HepG2 (cell line): Measurements from ENCODE around the gene HSDL2. TPM values are rescaled to one million over a fixed set of nuclear protein-coding genes. Genes with fewer than 3 reads are reported as not detected.
A peak's percentile ranks its signal among the peaks of the same experiment; 100 is the strongest.

ENCODE experiments used
- ATAC-seq: fragments of 200-7000 bp; cut with Tn5 transposase; 3 replicates; pipeline ENCODE4 v1.9.1; 2020; ENCODE audit warnings: mild to moderate bottlenecking, moderate library complexity
- BruUV-seq: library from RNA; stranded (reverse); fragments of 400-500 nt; replicated peaks from 2 replicates; lab custom pipeline; 2021; lab: Mats Ljungman, UMichigan
- CTCF ChIA-PET: fragments of 300-600 bp; formaldehyde crosslinking; extraction: SDS; loops from one replicate; lab custom pipeline; 2021; ENCODE audit warnings: low total read pairs, inconsistent platforms, low intra/inter-chr PET ratio; lab: Yijun Ruan, JAX
- POLR2A ChIA-PET: fragments of 350-600 bp; sonication (Branson Sonifier 250); formaldehyde crosslinking; loops from one replicate; lab custom pipeline; 2020; ENCODE audit warnings: antibody characterized with exemption, inconsistent platforms; lab: Yijun Ruan, JAX
- DNase-seq: peaks from one replicate; pipeline ENCODE4 v3.0.0-alpha.2; 2015; ENCODE audit warnings: low spot score
- FAIRE-seq: peaks from 3 replicates; lab custom pipeline; 2011; peaks lifted over from hg19 to GRCh38; lab: Jason Lieb, UNC
- H2AFZ ChIP-seq: one replicate; pipeline ENCODE4 v1.6.1; 2011; ENCODE audit warnings: low read length, inconsistent platforms
- H3K27ac ChIP-seq: fragments of 300-600 bp; 3 replicates; pipeline ENCODE4 v1.8.0; 2011; ENCODE audit warnings: mixed run types, mild to moderate bottlenecking, mixed read lengths, low read length, inconsistent platforms; ENCODE audit not compliant: insufficient read depth; ENCODE audit errors: extremely low read length
- H3K27me3 ChIP-seq, 2 experiments: fragments of 200-600 bp in 1 of 2; 2 replicates in 1 of 2; 3 replicates in 1 of 2; pipeline versions ENCODE4 v1.6.0 to v1.8.0; 2011; ENCODE audit warnings: low read length in 2 of 2, mild to moderate bottlenecking in 2 of 2, moderate library complexity in 2 of 2, inconsistent platforms in 1 of 2; ENCODE audit not compliant: insufficient read depth in 2 of 2, control insufficient read depth in 1 of 2
- H3K36me3 ChIP-seq, 2 experiments: fragments of 200-600 bp in 1 of 2; replicated peaks in 1 of 2; 2 replicates in 1 of 2; 3 replicates in 1 of 2; pipeline versions ENCODE4 v1.5.1 to v1.8.0; 2011; ENCODE audit warnings: low read length in 2 of 2, inconsistent platforms in 1 of 2; ENCODE audit not compliant: insufficient read depth in 2 of 2, control insufficient read depth in 1 of 2
- H3K4me1 ChIP-seq: 2 replicates; pipeline ENCODE4 v1.5.1; 2012; ENCODE audit warnings: low read length, inconsistent platforms; ENCODE audit not compliant: insufficient read depth
- H3K4me2 ChIP-seq: 2 replicates; pipeline ENCODE4 v1.6.0; 2011; ENCODE audit warnings: low read depth, low read length, inconsistent platforms
- H3K4me3 ChIP-seq, 3 experiments: fragments of 200-600 bp in 1 of 3; sonication (generic), shearing (Covaris generic) in 1 of 3; replicated peaks in 1 of 3; 2 replicates each; pipeline ENCODE4 v1.5.1; 2011 to 2016; ENCODE audit warnings: low read length in 3 of 3, inconsistent platforms in 2 of 3, low read depth in 2 of 3, mild to moderate bottlenecking in 2 of 3, control low read depth in 1 of 3, mixed read lengths in 1 of 3; ENCODE audit not compliant: insufficient read depth in 1 of 3
- H3K79me2 ChIP-seq: one replicate; pipeline ENCODE4 v1.6.1; 2011; ENCODE audit warnings: low read length, inconsistent platforms; ENCODE audit not compliant: insufficient read depth
- H3K9ac ChIP-seq: 2 replicates; pipeline ENCODE4 v1.6.0; 2011; ENCODE audit warnings: mild to moderate bottlenecking, low read depth, low read length, inconsistent platforms; ENCODE audit not compliant: insufficient read depth
- H3K9me3 ChIP-seq: 2 replicates; pipeline ENCODE4 v1.5.1; 2012; ENCODE audit warnings: mild to moderate bottlenecking, low read length
- H4K20me1 ChIP-seq: 2 replicates; pipeline ENCODE4 v1.6.0; 2011; ENCODE audit warnings: inconsistent platforms, mild to moderate bottlenecking, low read length, moderate library complexity; ENCODE audit not compliant: insufficient read depth
- BRD4 ChIP-seq: sonication (generic); formaldehyde crosslinking; IDR thresholded peaks from 2 replicates; pipeline ENCODE4 v1.4.0; 2020; ENCODE audit warnings: missing genetic modification reagents
- CREB1 ChIP-seq, 2 experiments: fragments of 450-650 bp in 1 of 2; IDR thresholded peaks; 2 replicates each; pipeline ENCODE4 v1.6.1; 2016 to 2017; ENCODE audit warnings: control low read depth in 1 of 2, mild to moderate bottlenecking in 1 of 2, missing compliant biosample characterization in 1 of 2, missing genetic modification characterization in 1 of 2
- GFI1 ChIP-seq: sonication (generic); formaldehyde crosslinking; IDR thresholded peaks from 2 replicates; pipeline ENCODE4 v1.5.0; 2020; ENCODE audit warnings: missing genetic modification reagents, mild to moderate bottlenecking, borderline replicate concordance
- HNF4G ChIP-seq, 2 experiments: sonication (generic) in 1 of 2; formaldehyde crosslinking in 1 of 2; IDR thresholded peaks; 2 replicates each; pipeline versions ENCODE4 v1.4.0 to v1.6.1; 2011 to 2020; ENCODE audit warnings: borderline replicate concordance in 2 of 2, low read depth in 2 of 2, mild to moderate bottlenecking in 2 of 2, low read length in 1 of 2, missing genetic modification reagents in 1 of 2, moderate library complexity in 1 of 2
- KDM3A ChIP-seq: IDR thresholded peaks from 2 replicates; pipeline ENCODE4 v1.6.1; 2018; ENCODE audit warnings: low read depth, missing compliant biosample characterization
- MTF1 ChIP-seq: sonication (generic); formaldehyde crosslinking; IDR thresholded peaks from 2 replicates; pipeline ENCODE4 v1.5.0; 2020; ENCODE audit warnings: missing genetic modification reagents
- NKX3-1 ChIP-seq: sonication (generic); formaldehyde crosslinking; IDR thresholded peaks from 2 replicates; pipeline ENCODE4 v1.5.0; 2020; ENCODE audit warnings: missing genetic modification reagents
- RELA ChIP-seq: sonication (generic); formaldehyde crosslinking; IDR thresholded peaks from 2 replicates; pipeline ENCODE4 v1.4.0; 2020; ENCODE audit warnings: missing genetic modification reagents
- REPIN1 ChIP-seq: sonication (generic); formaldehyde crosslinking; IDR thresholded peaks from 2 replicates; pipeline ENCODE4 v1.8.0; 2022; ENCODE audit warnings: missing genetic modification reagents, low read depth, mild to moderate bottlenecking, borderline replicate concordance
- TCF12 ChIP-seq, 2 experiments: fragments of 450-650 bp in 1 of 2; sonication (generic) in 1 of 2; formaldehyde crosslinking in 1 of 2; IDR thresholded peaks; 2 replicates each; pipeline versions ENCODE4 v1.6.1 to v1.8.0; 2017 to 2022; ENCODE audit warnings: antibody characterized with exemption in 1 of 2, mild to moderate bottlenecking in 1 of 2, missing genetic modification reagents in 1 of 2, moderate library complexity in 1 of 2
- ZFP36L2 ChIP-seq: sonication (generic); formaldehyde crosslinking; IDR thresholded peaks from 2 replicates; pipeline ENCODE4 v1.4.0; 2020; ENCODE audit warnings: missing genetic modification reagents
- ZNF776 ChIP-seq: sonication (generic); formaldehyde crosslinking; IDR thresholded peaks from 2 replicates; pipeline ENCODE4 v1.4.0; 2020; ENCODE audit warnings: mild to moderate bottlenecking, missing genetic modification reagents
- WGBS: methylation state at CpG from one replicate; pipeline ENCODE4 v1.1.6; 2017; ENCODE audit warnings: low lambda C conversion rate; 5-methylcytosine and 5-hydroxymethylcytosine counted together
- in situ Hi-C: cut with HindIII; loops from 2 replicates; pipeline ENCODE4 v1.10.0; 2017; ENCODE audit warnings: low pct_unique_long_range_greater_than_20kb; ENCODE audit not compliant: extremely low pct_ligation_motif_present
- intact Hi-C: fragments of 100-400 bp; cut with micrococcal nuclease; formaldehyde crosslinking; loops from one replicate; pipeline ENCODE4 v1.10.0; 2022; ENCODE audit not compliant: unreplicated experiment
- polyA plus RNA-seq, 8 experiments: library from polyadenylated mRNA; depleted of rRNA in 3 of 8; stranded (reverse) in 7 of 8; unstranded in 1 of 8; fragments of >200 nt; fragmentation: Illumina TruSeq in 4 of 8; extraction: Trizol in 4 of 8; gene quantifications; 2 replicates each; pipeline versions ENCODE4 v1.2.1 to v1.2.3, GENCODE V29; 2011 to 2016; ENCODE audit warnings: low read depth in 4 of 8, missing spikeins in 1 of 8, mixed read lengths in 1 of 8; ENCODE audit not compliant: insufficient read depth in 1 of 8
- total RNA-seq, 5 experiments: library from RNA; depleted of rRNA; stranded (reverse); fragments of >200 nt; fragmentation: Illumina TruSeq; extraction: Trizol; gene quantifications; 2 replicates each; pipeline ENCODE4 v1.2.3, GENCODE V29; 2016; ENCODE audit warnings: low read depth in 1 of 5
- TF ChIP-seq, protein P1 (sequence below): sonication (generic); formaldehyde crosslinking; IDR thresholded peaks from 2 replicates; pipeline ENCODE4 v1.5.1; 2020; ENCODE audit warnings: mild to moderate bottlenecking, moderate library complexity, missing genetic modification reagents
- TF ChIP-seq, protein P2 (sequence below): sonication (generic); formaldehyde crosslinking; IDR thresholded peaks from 2 replicates; pipeline ENCODE4 v1.4.0; 2020; ENCODE audit warnings: mild to moderate bottlenecking, missing genetic modification reagents

The HSDL2 gene
- total and polyA plus RNA-seq, 2 of the 13 experiments (the other 11 are each of a cell fraction or from before 2014, with no cell fraction given): 55.3 to 80.2 TPM

- in situ Hi-C loops: no loop called here
- Histone ChIP-seq H3K9me3 (no peaks in the 10 kb centered on the region), H3K36me3 (no peaks in the 10 kb centered on the region; a peak in 1 of 5 replicates), H3K9ac (peak overlapping the region; percentile 90), H4K20me1 (peaks cover 4% of the 10 kb centered on the region), H3K79me2 (peaks cover 79% of the 10 kb centered on the region), H3K4me1 (peaks cover 68% of the 10 kb centered on the region), H2AFZ (no peak overlapping the region), H3K4me2 (peak overlapping the region; percentile 75), H3K27ac (peak overlapping the region; percentile 98), H3K27me3 (no peaks in the 10 kb centered on the region; a peak in 1 of 5 replicates), H3K4me3 (peak overlapping the region; percentile 84 to 94 (median 89))
- ATAC-seq (peak; percentile 91), DNase-seq (peak; percentile 96), FAIRE-seq (peak; percentile 64)
- POLR2A ChIA-PET: interaction anchor here (0.6 to 2.7 kb wide), 28 partner anchors 10 to 385 kb away, joined by 3 to 29 read pairs (median 5); partner anchors contain the start of genes INIP, KIAA1958, PTBP3 and SUSD1
- WGBS: under 1% methylated on average over 28 of the region's 57 CpGs
- intact Hi-C loops: loop anchor here (1.0 to 10.0 kb wide), 2 partner anchors 18 to 335 kb away; partner anchors contain the start of gene INIP
- BruUV-seq: TSS peak; percentile 70
- CTCF ChIA-PET: no interaction called here
- TF ChIP-seq RELA (CRISPR knock-in tag) (0 out of 2 replicates have a peak, but pooled peaks have one; percentile 51), TCF12 (IDR thresholded peaks at IDR 0.05) (no peak), TCF12 (CRISPR knock-in tag; IDR thresholded peaks at IDR 0.05) (no peak), ZNF776 (CRISPR knock-in tag) (no peak; the same call in 1 of the 2 replicates), KDM3A (CRISPR knock-in tag) (peak; percentile 62; the same call in 1 of the 2 replicates), HNF4G (IDR thresholded peaks at IDR 0.05; ENCODE audit: borderline replicate concordance, low read depth, low read length) (no peak), HNF4G (CRISPR knock-in tag; IDR thresholded peaks at IDR 0.05; ENCODE audit: borderline replicate concordance, low read depth) (no peak), MTF1 (CRISPR knock-in tag) (0 out of 2 replicates have a peak, but pooled peaks have one; percentile 13), REPIN1 (CRISPR knock-in tag) (0 out of 2 replicates have a peak, but pooled peaks have one; percentile 79), ZFP36L2 (CRISPR knock-in tag) (0 out of 2 replicates have a peak, but pooled peaks have one; percentile 63), BRD4 (peak; percentile 73; the same call in 1 of the 2 replicates), CREB1 (IDR thresholded peaks at IDR 0.05) (peak; percentile 77), CREB1 (CRISPR knock-in tag; IDR thresholded peaks at IDR 0.05) (peak; percentile 74), GFI1 (peak; percentile 25; the same call in 1 of the 2 replicates), NKX3-1 (CRISPR knock-in tag) (peak; percentile 58; the same call in 1 of the 2 replicates)
- TF ChIP-seq, protein P1, sequence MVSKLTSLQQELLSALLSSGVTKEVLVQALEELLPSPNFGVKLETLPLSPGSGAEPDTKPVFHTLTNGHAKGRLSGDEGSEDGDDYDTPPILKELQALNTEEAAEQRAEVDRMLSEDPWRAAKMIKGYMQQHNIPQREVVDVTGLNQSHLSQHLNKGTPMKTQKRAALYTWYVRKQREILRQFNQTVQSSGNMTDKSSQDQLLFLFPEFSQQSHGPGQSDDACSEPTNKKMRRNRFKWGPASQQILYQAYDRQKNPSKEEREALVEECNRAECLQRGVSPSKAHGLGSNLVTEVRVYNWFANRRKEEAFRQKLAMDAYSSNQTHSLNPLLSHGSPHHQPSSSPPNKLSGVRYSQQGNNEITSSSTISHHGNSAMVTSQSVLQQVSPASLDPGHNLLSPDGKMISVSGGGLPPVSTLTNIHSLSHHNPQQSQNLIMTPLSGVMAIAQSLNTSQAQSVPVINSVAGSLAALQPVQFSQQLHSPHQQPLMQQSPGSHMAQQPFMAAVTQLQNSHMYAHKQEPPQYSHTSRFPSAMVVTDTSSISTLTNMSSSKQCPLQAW (CRISPR knock-in tag): peak; percentile 83
- TF ChIP-seq, protein P2, sequence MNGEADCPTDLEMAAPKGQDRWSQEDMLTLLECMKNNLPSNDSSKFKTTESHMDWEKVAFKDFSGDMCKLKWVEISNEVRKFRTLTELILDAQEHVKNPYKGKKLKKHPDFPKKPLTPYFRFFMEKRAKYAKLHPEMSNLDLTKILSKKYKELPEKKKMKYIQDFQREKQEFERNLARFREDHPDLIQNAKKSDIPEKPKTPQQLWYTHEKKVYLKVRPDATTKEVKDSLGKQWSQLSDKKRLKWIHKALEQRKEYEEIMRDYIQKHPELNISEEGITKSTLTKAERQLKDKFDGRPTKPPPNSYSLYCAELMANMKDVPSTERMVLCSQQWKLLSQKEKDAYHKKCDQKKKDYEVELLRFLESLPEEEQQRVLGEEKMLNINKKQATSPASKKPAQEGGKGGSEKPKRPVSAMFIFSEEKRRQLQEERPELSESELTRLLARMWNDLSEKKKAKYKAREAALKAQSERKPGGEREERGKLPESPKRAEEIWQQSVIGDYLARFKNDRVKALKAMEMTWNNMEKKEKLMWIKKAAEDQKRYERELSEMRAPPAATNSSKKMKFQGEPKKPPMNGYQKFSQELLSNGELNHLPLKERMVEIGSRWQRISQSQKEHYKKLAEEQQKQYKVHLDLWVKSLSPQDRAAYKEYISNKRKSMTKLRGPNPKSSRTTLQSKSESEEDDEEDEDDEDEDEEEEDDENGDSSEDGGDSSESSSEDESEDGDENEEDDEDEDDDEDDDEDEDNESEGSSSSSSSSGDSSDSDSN (CRISPR knock-in tag): peak; percentile 87
Measured at GRCh38 chr9:112379177-112380101, 469 bp upstream of the HSDL2 start.
